MCF 10A (cell line): ENCODE data around the gene M1AP. TPM values are rescaled to one million over a fixed set of nuclear protein-coding genes. Genes with fewer than 3 reads are reported as not detected.
"Not testable (repeated sequence)": the region's sequence is repeated elsewhere in the genome, so short reads cannot be mapped to it uniquely, and the experiment has no call there.

ENCODE experiments used
- BruUV-seq: library from RNA; stranded (reverse); fragments of 400-500 nt; replicated peaks from 2 replicates; lab custom pipeline; 2021; lab: Mats Ljungman, UMichigan
- CTCF ChIA-PET: fragments of 300-600 bp; sonication (Branson Sonifier 250); formaldehyde crosslinking; extraction: SDS; loops from one replicate; lab custom pipeline; 2021; ENCODE audit warnings: antibody characterized with exemption, inconsistent platforms; lab: Yijun Ruan, JAX
- POLR2A ChIA-PET: fragments of 300-600, 350-650 bp; sonication (Branson Sonifier 250); formaldehyde crosslinking; extraction: SDS; loops from one replicate; lab custom pipeline; 2020; ENCODE audit warnings: antibody characterized with exemption, inconsistent platforms; lab: Yijun Ruan, JAX
- DNase-seq: peaks from one replicate; pipeline ENCODE4 v3.0.0-alpha.2; 2018; ENCODE audit not compliant: unreplicated experiment
- H3K27ac Mint-ChIP-seq: one replicate; pipeline ENCODE4 v1.8.0; 2022; ENCODE audit warnings: mild to moderate bottlenecking, low read depth, mixed read lengths; ENCODE audit not compliant: unreplicated experiment
- H3K27me3 Mint-ChIP-seq: one replicate; pipeline ENCODE4 v1.8.0; 2022; ENCODE audit warnings: mixed read lengths; ENCODE audit not compliant: insufficient read depth, unreplicated experiment
- H3K36me3 Mint-ChIP-seq: one replicate; pipeline ENCODE4 v1.8.0; 2022; ENCODE audit warnings: mild to moderate bottlenecking, moderate library complexity, mixed read lengths; ENCODE audit not compliant: insufficient read depth, unreplicated experiment
- H3K4me1 Mint-ChIP-seq: one replicate; pipeline ENCODE4 v1.8.0; 2022; ENCODE audit warnings: mixed read lengths; ENCODE audit not compliant: insufficient read depth, unreplicated experiment
- H3K4me3 Mint-ChIP-seq: one replicate; pipeline ENCODE4 v1.8.0; 2022; ENCODE audit warnings: mild to moderate bottlenecking, moderate library complexity, mixed read lengths; ENCODE audit not compliant: unreplicated experiment
- H3K9me3 Mint-ChIP-seq: one replicate; pipeline ENCODE4 v1.8.0; 2022; ENCODE audit warnings: mixed read lengths; ENCODE audit not compliant: unreplicated experiment
- CTCF ChIP-seq: fragments of 200-600 bp; IDR thresholded peaks from one replicate; pipeline ENCODE4 v1.8.0; 2022; ENCODE audit warnings: antibody characterized with exemption, mild to moderate bottlenecking; ENCODE audit not compliant: unreplicated experiment
- intact Hi-C: fragments of 100-400 bp; cut with micrococcal nuclease; formaldehyde crosslinking; loops from 2 replicates; pipeline ENCODE4 v1.14.1; 2022
- total RNA-seq: library from RNA; stranded (reverse); gene quantifications from 2 replicates; pipeline ENCODE4 v1.2.3, GENCODE V29; 2022

M1AP gene
- total RNA-seq, 1 experiment from 2014 or later = not detected

DNA sequence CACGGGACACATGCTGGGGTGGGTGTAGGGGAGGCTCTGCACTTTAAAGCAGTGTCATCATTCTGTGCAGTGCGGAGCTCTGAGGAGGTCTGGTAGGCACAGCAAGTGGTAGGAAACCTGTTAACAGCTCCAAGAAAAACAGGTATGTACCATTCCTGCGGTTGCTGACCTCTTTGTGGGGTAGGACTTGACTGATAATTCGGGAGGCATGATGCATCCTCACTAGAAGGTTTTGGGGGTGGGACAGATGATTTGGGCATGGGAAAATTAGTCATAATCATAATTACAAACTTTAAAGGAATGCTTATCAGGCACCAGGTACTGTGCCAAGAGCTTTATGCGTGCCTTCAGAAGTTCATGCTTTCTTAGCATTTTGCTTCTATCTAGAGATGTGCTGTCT, 83.9 kb downstream of the M1AP start:
- peaks cover 63% of the 10 kb centered on the region for H3K4me1 Mint-ChIP-seq
- intact Hi-C loops = no loop called here
- H3K27ac Mint-ChIP-seq = no peak overlapping the region
- peak; percentile 77 for DNase-seq
- no TSS peak for BruUV-seq
- POLR2A ChIA-PET = interaction anchor here (0.5 to 1.3 kb wide), 4 partner anchors 32 to 90 kb away, joined by 3 to 4 read pairs (median 3); partner anchors contain the start of gene TTC31
- no peak for TF ChIP-seq CTCF
- H3K4me3 Mint-ChIP-seq = no peak overlapping the region
- H3K27me3 Mint-ChIP-seq = no peaks in the 10 kb centered on the region
- CTCF ChIA-PET = interaction anchor here (0.7 to 1.7 kb wide), 3 partner anchors 12 to 82 kb away, joined by 3 to 4 read pairs (median 3); no protein-coding TSS in a partner anchor
- no peaks in the 10 kb centered on the region for H3K9me3 Mint-ChIP-seq
- no peaks in the 10 kb centered on the region for H3K36me3 Mint-ChIP-seq

DNA sequence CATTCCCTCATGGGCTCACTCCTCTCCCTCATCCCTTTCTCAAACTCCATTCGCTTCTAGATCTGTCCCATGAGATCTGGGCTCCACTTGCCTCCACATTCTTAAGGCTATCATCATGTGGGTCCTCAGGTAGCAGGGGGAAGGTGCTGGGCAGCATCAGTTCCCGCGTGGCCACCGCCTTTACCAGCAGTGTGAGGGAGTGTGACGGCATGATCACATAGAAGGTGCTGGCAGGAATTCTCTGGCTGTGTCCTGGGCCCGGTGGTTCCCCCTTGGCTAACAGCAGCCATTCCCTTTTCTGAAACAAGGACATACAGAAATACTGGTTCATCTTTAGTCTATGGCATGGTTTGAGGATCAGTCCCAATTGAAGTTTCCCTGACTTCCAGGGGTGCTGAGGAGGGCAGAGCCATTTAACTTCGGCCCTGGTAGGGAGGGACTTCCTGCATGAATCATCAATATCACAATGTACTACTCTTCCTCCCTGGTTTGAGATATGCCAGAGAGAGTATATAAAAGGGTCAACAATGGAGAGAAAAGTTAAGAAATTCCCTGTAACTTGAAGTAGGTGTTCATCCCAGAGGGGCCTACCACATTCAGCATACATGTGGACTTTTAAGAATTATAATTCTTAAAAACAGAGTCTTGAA, 85.9 kb downstream of the M1AP start:
- peaks cover 52% of the 10 kb centered on the region for H3K4me1 Mint-ChIP-seq
- TF ChIP-seq CTCF = no peak
- H3K27ac Mint-ChIP-seq = no peak overlapping the region
- BruUV-seq = no TSS peak
- H3K27me3 Mint-ChIP-seq = no peaks in the 10 kb centered on the region
- DNase-seq = no peak
- intact Hi-C loops = no loop called here
- H3K4me3 Mint-ChIP-seq = no peak overlapping the region
- ChIA-PET POLR2A (no interaction called here), CTCF (no interaction called here)
- no peaks in the 10 kb centered on the region for H3K9me3 Mint-ChIP-seq
- no peaks in the 10 kb centered on the region for H3K36me3 Mint-ChIP-seq

GRCh38 chr2:74561022-74561421, 87.1 kb downstream of the M1AP start:
- H3K27ac Mint-ChIP-seq, DNase-seq, H3K4me3 Mint-ChIP-seq, H3K9me3 Mint-ChIP-seq, BruUV-seq, POLR2A ChIA-PET, H3K36me3 Mint-ChIP-seq, intact Hi-C loops, H3K27me3 Mint-ChIP-seq: not testable (repeated sequence)
- CTCF ChIA-PET = interaction anchor here (1.1 to 1.3 kb wide), 2 partner anchors 15 to 16 kb away, joined by 3 read pairs; no protein-coding TSS in a partner anchor
- peaks cover 43% of the 10 kb centered on the region for H3K4me1 Mint-ChIP-seq

- Mint-ChIP-seq H3K27me3 (no peaks in the 10 kb centered on the region), H3K4me1 (peaks cover 39% of the 10 kb centered on the region), H3K27ac (peak overlapping the region; percentile 50), H3K9me3 (no peaks in the 10 kb centered on the region), H3K36me3 (no peaks in the 10 kb centered on the region), H3K4me3 (no peak overlapping the region)
- no peak for TF ChIP-seq CTCF
- intact Hi-C loops = no loop called here
- no TSS peak for BruUV-seq
- DNase-seq = no peak
- ChIA-PET CTCF (interaction anchor here (1.1 to 1.3 kb wide), 2 partner anchors 14 to 16 kb away, joined by 3 read pairs; no protein-coding TSS in a partner anchor), POLR2A (no interaction called here)
These were observed 87.5 kb downstream of the M1AP start for GRCh38 chr2:74560591-74560990.
